LNCaP clone FGC (cell line): ENCODE data around the gene YDJC.
A peak's percentile ranks its signal among the peaks of the same experiment; 100 is the strongest.

Experiments used
- DNase-seq: peaks from one replicate; pipeline ENCODE4 v3.0.0-alpha.2; 2011; ENCODE audit warnings: low read depth
- H3K4me3 ChIP-seq: 2 replicates; pipeline ENCODE4 v1.5.1; 2011; ENCODE audit warnings: mild to moderate bottlenecking, low read depth, low read length, control low read depth
- TF ChIP-seq, protein P1 (sequence below): IDR thresholded peaks from 2 replicates; pipeline ENCODE4 v1.5.1; 2012; ENCODE audit warnings: mild to moderate bottlenecking; ENCODE audit not compliant: control insufficient read depth, insufficient read depth; ENCODE audit errors: extremely low read depth

Gene YDJC

GRCh38 chr22:21631025-21631424, 1.2 kb upstream of the YDJC start:
- TF ChIP-seq, protein P1, sequence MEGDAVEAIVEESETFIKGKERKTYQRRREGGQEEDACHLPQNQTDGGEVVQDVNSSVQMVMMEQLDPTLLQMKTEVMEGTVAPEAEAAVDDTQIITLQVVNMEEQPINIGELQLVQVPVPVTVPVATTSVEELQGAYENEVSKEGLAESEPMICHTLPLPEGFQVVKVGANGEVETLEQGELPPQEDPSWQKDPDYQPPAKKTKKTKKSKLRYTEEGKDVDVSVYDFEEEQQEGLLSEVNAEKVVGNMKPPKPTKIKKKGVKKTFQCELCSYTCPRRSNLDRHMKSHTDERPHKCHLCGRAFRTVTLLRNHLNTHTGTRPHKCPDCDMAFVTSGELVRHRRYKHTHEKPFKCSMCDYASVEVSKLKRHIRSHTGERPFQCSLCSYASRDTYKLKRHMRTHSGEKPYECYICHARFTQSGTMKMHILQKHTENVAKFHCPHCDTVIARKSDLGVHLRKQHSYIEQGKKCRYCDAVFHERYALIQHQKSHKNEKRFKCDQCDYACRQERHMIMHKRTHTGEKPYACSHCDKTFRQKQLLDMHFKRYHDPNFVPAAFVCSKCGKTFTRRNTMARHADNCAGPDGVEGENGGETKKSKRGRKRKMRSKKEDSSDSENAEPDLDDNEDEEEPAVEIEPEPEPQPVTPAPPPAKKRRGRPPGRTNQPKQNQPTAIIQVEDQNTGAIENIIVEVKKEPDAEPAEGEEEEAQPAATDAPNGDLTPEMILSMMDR, result no peak
- no peak for DNase-seq
- no peak overlapping the region for H3K4me3 ChIP-seq

- no peak for DNase-seq
- H3K4me3 ChIP-seq, result peak overlapping the region; percentile 97
- TF ChIP-seq, protein P1, result no peak
Observed at GRCh38 chr22:21628386-21629254, 1.2 kb downstream of the YDJC start.

DNA sequence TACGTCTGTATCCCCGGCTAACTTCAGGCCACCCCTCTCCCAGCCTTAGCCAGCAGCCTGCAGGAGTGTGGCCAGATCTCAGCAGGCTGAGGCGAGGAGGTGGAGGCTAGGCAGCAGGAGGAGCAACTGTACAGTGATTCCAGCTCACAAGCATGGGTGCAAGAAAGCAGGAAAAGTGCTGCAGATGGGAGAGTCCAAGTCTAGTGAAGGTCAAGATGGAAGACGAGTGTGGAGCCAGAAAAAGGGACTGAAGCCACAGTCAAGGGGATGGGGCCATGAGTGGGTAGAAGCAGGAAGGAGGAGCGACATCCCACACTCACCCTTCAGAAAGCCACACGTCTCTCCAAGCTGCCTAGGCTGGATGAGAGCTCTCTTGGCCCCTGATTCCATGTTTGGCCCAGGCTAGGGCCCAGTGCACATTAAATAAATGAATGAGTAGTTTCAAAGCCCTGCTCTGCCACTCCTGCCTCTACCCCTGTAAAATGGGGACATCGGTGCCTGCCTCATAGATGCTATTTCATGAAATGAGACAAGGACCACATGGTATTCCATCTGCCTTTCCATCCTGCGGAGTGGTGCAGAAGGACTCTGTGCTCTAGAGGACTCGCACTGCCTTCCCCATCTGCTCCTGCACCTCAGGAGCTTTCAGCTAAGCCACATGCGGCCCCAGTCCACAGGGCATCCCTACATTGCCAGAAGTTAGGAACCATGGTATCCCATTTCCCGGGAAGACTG, 2.9 kb downstream of the YDJC start:
- H3K4me3 ChIP-seq, result no peak overlapping the region
- no peak for DNase-seq

GRCh38 chr22:21626073-21626734, 3.6 kb downstream of the YDJC start:
- DNase-seq, result no peak
- H3K4me3 ChIP-seq, result no peak overlapping the region
- TF ChIP-seq, protein P1, result no peak

More for the DNA sequence above, 2.9 kb downstream of the YDJC start:
- TF ChIP-seq, protein P1, result no peak

- no peak overlapping the region for H3K4me3 ChIP-seq
- no peak for DNase-seq
- TF ChIP-seq, protein P1, result no peak
Observed at GRCh38 chr22:21624880-21625791, 4.7 kb downstream of the YDJC start.

DNA sequence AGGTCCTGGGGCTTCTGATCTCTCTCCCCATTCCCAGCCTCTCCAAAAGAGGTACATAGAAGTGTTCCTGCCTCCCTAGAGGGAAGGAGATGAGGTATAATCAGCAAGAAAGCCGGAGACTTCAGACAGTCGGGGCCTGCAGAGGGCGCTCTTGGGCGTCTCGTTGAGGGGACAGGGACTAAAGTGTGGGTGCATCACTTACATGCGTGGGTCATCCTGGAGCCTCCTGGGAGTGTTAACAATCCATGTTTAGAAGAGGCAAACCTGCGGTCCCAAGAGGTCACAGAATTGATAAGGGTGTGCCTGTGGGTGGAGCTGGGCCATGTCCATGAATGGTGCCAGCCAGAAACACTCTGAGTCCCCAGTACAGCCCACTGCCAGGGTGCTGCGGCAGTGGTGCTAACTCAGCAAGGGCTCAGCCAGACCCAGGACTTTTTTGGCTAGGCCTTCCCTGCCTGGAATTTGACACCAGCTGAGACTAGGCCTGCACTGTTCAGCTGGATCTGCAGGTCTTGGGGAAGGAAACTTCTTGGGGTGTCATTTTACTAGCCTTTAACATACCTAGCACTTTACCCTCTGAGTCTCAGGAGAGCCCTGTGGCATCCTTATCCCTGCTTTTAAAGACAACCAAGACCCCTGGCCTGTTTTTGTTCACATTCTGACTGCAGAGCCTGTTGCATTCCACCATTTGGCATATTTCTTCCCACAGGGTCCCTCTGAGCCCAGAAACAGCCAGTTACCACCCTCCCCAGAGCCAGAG, 5.5 kb downstream of the YDJC start:
- DNase-seq, result peak; percentile 32
- no peak overlapping the region for H3K4me3 ChIP-seq
- TF ChIP-seq, protein P1, result peak; percentile 31; the same call in 1 of the 2 replicates
